GM19467 (cell line): ENCODE data around the gene STK4.
"Not testable (repeated sequence)": the region's sequence is repeated elsewhere in the genome, so short reads cannot be mapped to it uniquely, and the experiment has no call there.

Experiments
- ATAC-seq: cut with Tn5 transposase; IDR thresholded peaks from one replicate; pipeline ENCODE4 v1.9.1; 2021; ENCODE audit warnings: mild to moderate bottlenecking, moderate library complexity; ENCODE audit not compliant: unreplicated experiment

Gene STK4

DNA sequence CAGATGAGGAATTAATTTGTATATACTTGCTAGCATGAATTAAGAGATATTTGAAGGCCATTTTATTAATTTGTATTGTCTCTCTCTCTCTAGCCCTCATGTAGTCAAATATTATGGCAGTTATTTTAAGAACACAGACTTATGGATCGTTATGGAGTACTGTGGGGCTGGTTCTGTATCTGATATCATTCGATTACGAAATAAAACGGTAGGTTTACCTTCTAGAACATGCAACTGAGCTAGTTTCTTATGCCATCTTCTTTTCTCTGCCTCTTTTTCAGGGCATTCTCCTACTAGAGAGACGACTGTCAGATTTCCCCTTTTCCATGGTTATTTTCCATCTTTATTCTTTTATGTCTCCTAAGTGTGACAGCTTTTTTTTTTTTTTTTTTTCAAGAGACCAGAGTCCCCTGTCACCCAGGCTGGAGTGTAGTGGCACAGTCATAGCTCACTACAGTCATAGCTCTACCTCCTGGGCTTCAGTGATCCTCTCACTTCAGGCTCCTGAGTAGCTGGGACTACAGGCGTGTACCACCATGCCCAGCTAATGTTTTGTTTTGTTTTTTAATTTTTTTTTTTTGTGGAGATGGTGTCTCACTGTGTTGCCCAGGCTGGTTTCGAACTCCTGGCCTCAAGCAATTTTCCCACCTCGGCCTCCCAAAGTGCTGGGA is 15.6 kb downstream of the STK4 start:
- ATAC-seq = no peak

DNA sequence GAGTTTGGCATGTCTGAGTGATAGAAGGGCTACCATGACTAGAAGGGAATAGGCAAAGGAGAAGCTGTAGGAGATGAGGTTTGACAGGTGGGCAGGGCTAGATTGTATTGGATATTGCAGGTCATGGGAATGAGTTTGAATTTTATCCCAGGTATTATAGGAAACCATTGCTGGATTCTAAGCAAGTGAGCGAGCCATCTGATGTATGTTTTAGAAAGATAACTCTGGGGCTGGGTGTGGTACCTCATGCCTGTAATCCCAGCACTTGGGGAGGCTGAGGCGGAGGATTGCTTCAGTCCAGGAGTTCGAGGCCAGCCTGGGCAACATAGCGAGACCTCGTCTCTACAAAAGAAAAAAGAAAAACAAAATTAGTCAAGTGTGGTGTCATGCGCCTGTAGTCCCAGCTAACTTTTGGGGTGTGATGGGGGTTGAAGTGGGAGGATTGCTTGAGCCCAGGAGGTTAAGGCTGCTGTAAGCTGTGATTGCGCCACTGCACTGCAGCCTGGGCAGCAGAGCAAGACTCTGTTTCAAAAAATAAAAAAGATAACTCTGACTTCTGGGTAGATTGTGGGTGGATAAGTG is 16.9 kb downstream of the STK4 start:
- ATAC-seq = no peak

DNA sequence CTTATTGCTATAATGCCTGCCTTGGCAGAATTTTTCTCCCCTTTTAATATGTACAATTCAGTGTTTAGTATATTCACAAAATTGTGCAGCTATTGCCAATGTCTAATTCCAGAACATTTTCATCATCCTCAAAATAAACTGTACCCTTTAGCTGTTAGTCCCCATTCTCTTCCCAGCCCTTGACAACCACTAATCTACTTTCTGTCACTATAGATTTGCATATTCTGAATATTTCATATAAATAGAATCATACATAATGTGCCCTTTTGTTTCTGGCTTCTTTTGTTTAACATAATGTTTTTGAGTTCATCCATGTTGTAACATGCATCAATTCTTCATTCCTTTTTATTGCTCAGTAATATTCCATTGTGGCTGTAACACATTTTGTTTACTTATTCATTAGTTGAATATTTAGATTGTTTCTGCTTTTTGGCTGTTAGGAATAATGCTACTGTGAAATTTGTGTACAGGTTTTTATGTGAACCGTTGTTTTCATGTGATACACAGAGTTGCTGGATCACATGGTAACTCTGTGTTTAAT is 22.4 kb downstream of the STK4 start:
- ATAC-seq = no peak

DNA sequence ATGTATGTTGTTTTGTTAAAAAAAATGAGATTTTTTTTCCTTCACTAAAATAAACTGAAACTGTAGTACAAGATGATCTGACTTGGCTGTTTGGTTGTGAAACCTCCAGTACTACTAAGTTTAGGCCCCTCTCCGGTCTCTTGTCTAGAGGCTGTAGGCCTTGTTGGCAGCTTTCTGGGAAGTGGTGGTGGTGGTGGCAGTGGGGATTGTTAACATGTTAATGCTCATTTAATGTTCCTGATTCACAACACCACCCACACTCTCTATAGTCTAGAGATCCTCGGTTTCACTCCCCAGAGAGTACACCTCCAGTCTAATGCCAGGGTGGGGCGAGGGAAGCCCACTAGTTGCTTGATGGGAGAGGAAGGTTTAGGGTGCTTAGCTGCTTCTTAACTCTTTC is 24.1 kb downstream of the STK4 start:
- ATAC-seq = no peak

DNA sequence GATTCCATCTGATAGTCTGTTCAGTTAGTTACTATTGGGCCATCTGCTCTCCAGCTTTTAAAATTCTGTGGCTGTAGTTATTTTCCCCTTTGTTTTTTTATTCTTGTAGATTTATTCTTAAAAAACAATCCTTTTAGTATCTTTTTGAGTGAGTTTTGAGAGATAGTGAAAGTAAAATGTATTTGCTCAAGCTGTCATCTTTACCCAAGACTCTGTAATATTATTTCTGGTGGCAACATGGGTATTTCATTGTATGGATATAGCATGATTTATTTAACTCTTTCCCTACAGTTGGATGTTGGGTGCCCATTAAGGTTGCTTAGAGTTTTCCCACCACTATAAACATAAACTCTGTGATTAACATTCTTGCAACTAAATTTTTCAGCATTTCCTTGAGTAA is 24.6 kb downstream of the STK4 start:
- no peak for ATAC-seq

DNA sequence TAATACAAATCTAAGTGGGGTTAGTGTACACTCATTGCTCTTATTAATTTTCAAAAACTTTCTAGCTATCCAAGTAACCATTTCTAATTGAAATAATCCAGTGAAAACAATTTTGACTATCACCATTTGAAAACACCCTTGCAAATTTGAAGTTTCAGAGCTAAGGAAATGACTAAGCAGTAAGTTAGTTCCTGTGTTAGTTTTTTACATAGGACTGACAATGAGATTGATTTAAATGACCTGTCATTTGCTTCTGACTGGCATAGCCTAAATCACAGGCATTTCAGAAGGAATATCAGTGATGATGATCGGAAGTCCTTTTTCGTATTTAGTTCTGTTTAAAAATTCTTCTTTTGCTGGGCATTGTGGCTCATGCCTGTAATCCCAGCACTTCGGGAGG is 27.0 kb downstream of the STK4 start:
- no peak for ATAC-seq

DNA sequence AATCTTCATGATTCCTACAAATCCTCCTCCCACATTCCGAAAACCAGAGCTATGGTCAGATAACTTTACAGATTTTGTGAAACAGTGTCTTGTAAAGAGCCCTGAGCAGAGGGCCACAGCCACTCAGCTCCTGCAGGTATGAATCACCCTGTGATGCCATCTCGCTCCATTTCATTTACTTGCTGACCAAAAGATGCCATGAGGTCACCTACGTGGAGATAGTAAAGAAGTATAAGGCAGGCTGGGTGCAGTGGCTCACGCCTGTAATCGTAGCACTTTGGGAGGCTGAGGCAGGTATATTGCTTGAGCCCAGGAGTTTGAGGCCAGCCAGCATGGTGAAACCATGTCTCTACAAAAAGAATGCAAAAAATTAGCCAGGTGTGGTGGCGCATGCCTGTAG is 30.9 kb downstream of the STK4 start:
- no peak for ATAC-seq

DNA sequence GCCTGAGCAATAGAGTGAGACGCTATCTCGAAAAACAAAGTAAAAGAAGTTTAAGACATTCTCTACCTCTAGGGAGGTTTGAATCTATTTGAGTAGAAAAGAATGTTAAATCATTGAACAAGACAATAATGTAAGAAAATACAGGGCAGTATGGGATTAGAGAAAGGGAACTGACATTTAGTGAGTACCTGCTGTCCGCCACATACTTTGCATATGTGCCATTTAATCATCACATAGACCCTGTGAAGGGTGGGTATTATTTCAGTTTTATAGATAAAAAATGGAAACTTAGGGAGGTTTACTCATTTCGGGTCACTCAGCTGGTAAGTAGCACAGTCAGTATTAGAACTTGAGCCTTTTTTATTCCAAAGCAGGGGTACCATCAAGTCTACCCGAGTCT is 31.4 kb downstream of the STK4 start:
- ATAC-seq = no peak

DNA sequence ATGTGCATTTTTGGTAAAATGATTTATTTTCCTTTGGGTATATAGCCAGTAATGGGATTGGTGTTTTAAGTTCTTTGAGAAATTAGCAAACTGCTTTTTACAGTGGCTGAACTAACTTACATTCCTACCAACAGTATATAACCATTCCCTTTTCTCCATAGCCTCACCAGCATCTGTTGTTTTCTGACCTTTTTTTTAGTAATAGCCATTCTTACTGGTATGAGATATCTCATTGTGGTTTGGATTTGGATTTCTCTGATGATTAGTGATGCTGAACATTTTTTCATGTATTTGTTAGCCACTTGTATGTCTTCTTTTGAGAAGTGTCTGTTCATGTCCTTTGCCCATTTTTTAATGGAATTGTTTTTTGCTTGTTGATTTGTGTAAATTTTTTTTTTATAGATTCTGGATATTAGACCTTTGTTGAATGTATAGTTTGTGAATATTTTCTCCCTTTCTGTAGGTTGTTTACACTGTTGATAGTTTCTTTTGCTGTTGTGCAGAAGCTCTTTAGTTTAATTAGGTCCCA is 42.3 kb downstream of the STK4 start:
- no peak for ATAC-seq

DNA sequence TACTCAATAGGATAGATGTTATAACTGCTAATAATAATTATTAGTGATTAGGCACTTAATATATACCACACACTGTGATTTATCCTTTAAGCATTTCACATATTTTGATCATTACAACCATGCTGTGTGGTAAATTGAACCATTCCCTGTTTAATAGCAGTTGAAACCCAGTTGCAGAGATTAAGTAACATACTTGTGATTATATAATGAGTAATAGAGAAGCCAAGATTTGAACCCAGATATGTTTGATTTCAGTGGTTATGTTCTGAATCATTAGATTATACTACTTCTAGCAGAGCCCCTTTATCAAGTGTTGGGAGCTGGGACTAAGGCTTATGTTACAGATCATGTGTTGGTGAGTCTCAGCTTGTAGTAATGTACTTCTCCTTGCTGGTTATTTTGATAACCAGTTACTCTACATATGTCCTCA is 44.1 kb downstream of the STK4 start:
- no peak for ATAC-seq

DNA sequence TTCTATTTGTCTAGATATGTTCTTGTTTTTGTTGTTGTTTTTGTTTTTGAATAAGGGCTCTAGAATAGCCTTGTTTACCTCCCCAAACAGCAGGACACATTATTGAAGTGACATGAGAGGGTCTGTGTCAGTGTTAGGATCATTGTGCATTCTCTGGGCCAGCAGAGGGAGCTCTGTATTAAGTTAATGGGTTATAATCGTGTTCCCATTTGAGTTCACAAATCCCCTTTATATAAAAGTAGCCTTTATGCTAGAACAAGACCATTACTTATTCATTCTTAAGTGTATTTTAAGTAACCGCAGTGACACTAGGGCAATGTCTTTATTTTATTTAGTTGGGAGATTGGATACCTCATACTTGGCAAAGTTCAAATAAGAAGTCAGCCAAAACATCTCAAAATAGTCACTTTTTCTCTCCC is 44.8 kb downstream of the STK4 start:
- ATAC-seq = no peak

DNA sequence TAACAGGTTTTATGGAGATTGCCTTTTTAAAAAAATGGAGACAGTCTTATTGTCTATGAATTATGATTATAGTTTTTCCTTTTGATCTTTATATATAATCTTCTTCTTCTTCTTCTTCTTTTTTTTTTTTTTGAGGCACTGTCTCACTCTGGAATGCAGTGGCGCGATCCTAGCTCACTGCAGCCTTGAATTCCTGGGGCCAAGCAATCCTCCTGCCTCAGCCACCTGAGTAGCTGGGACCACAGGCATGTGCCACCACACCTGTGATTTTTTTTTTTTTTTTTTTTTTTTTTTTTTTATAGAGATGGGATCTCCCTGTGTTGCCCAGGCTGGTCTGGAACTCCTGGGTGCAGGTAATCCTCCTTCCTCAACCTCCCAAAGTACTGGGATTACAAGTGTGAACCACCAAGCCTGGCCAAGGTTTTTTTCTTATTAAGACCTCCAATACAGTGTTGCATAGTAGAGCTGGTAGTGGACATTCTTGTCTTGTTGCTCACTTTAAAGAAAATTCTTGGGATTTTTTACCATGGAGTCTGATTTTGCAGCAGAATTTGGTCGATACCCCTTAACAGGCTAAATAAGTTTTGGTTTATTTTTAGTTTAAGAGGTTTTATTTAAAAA is 46.5 kb downstream of the STK4 start:
- ATAC-seq = no peak

DNA sequence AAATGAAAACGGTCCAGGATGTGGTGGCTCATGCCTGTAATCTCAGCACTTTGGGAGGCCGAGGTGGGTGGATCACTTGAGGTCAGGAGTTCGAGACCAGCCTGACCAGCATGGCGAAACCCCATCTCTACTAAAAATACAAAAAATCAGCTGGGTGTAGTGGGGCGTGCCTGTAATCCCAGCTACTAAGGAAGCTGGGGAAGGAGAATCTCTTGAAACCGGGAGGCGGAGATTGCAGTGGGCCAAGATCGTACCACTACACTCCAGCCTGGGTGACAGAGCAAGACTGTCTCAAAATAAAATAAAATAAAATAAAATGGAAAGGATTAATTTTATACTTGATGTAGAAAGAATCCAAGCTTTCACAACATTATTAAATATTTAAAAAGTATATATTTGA is 47.8 kb downstream of the STK4 start:
- not testable (repeated sequence) for ATAC-seq

DNA sequence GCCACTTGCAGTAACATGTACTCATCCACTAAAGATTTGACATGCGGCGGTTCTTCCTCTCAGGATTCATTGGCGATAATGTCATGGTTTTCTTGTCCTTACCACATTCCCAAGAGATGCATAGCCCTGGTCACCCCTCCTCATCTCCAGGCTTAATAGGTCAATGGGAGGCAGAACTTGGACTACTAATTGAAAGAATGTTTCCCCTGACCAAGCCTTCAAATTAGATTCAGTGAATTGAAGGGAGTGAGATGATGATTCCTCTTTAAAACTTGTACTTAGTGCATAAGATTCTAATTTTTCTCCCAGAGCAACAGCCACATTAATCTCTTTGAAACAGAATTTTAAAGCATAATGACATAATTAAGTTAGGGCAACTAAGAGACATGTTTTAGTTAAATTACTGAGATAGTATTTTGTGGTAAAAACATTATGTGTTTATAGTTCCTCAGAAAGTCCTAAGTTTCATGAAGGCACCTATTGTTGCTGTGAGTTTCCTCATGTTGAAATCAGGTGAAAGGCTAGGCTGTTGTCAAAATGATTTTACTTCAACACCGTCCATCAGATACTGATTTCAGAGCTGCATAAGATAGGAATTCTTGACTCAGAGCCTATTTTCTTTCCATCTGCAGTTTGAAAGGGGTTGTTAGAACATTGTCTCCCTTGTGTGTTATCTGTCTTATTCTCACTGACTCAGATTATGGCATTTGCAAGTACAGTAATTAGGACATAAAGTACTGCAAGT is 48.5 kb downstream of the STK4 start:
- no peak for ATAC-seq

DNA sequence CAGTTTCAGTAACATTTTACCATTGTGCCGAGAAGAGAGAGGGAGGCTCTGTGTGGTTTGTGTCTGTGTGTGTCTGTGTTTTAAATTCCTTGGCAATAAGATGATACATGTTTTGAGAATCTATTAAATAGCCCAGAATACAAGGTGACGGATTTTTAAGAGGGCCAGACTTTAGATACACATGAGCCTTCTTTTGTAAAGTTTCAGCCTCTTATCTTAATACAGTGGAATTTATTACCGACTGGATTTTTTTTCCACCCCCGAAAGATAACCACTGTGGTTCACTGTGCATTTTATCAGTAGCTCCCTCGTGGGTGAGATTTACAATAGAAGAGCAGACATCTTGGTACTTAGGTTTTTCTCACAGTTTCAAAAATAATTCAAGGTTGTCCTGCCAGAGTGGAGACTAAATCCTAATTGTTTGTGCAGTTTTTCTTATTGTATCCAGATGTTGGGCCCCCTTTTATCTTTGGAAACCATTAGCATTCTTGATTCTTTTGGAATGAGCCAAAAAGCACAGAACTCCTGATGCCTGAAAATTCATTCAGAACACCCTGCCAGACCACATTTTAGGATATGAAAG is 49.9 kb downstream of the STK4 start:
- ATAC-seq = no peak

DNA sequence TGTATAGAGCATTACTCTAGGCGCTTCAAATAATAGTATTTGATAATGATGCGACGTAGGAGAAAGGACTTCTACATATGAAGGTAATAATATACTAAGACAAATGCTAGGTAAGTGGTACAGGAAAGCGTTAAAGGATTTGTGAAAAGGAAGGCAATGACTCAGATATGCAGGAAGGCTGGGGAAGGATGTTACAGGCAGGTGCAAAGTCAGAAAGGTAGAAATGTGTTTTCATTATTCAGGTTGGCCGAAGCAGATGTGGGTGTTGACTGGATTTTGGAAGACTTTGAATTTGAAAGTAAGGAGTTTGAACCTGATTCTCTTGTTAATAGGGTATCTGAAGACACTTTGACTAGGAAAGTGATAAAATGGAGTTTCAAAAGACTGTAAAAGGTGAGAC is 51.0 kb downstream of the STK4 start:
- ATAC-seq = no peak

DNA sequence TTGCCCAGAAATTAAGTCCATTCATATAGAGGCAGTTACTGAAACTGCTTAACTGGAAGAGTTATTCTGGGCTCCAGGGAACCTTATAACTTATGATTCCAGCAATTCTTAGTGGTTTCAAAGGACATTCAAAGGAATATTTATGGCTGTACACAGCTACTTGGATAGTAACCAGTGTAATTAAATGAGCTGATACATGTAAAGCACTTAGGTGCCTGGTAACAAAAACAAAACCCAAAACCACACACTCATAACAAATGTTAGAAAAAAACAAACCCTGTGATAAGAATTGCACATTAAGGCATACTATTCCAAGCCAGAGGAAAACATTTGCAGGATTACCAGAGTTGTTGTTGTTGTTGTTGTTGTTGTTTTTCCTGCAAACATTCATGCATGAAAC is 51.5 kb downstream of the STK4 start:
- ATAC-seq = no peak

DNA sequence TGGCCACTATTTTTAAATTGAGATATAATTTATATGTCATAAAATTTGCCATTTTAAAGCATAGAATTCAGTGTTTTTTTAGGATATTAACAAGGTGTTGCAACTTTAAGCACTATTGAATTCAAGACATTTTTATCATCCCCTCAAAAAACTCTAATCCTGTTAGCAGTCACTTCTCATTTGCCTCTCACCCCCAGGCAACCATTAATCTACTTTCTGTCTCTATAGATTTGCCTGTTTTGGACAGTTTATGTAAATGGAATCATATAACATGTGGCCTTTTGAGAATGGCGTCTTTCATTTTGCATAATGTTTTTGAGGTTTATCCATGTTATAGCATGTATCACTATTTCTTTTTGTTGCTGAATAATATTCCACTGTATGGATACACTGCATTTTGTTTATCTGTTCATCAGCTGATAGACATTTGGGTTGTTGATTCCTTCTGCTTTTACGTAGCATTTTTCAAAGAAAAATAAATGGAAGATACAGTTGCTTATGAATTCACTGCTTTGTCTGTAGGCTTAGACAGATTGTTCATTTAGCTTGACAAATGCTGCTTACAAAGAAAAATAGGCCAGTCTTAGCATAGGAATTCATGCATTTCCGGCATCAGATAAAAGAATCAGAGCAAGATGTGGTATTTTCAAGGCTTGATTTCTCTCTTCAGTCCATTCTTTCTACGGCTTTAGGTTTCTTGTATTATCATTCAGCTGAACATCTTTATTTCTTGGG is 52.9 kb downstream of the STK4 start:
- no peak for ATAC-seq

DNA sequence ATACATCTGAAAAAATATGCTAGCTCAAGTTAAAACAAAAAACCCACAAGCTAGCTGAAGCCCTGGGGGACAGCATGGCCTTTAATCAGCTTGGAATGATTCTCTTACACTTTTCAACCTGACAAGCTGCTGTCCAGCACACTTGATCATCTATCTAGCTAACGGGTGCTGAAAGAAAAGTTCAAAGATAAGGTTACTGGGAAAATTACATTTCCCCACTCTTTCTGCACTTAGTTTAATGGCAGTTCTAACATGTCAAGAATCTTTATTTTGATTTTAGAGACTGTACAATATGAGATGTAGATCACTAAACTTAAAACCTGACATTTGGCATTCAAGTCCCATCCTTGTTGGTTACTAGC is 53.4 kb downstream of the STK4 start:
- ATAC-seq = no peak

DNA sequence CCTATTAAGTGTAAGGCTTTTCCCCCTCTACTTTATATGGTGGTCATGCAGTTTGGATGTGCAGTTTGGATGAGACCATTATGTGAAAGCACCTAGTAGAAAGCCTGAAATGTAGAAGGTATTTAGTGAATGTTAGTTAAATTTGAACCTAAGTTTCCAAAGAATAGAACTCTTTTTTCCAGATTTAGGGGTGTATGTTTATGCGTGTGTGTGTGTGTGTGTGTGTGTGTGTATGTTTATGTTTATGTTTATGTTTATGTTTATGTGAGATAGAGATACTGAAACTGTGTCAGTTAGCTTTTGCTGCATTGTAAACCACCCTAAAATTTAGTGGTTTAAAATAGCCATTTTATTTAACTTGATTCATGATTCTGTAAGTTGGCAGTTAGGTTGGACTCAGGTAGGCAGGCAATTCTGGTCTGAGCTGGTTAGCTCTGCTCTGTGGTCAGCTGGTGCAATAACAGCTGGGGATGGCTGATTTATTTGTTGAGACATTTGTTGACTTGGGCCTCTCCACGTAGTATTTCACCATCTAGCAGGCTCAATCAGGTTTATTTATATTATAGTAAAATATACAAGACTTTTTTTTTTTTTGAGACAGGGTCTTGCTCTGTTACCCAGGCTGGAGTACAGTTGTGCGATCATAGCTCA is 54.0 kb downstream of the STK4 start:
- ATAC-seq = no peak
